Mammary epithelial cell (primary cell): ENCODE data around the gene KHSRP.

ENCODE experiments used
- EZH2 ChIP-seq: IDR thresholded peaks from 2 replicates; pipeline ENCODE4 v1.6.1; 2012; ENCODE audit warnings: low read length, inconsistent platforms, borderline replicate concordance
- TF ChIP-seq, protein P1 (sequence below), 2 donors: IDR thresholded peaks in 1 of 2; conservative IDR thresholded peaks in 1 of 2; 2 replicates each; pipeline ENCODE4 v1.5.1; 2011 to 2012; ENCODE audit warnings: inconsistent platforms in 2 of 2, low read length in 2 of 2, mild to moderate bottlenecking in 2 of 2, control low read depth in 1 of 2, low read depth in 1 of 2; ENCODE audit not compliant: insufficient read depth in 1 of 2; ENCODE audit errors: extremely low read depth in 1 of 2

DNA sequence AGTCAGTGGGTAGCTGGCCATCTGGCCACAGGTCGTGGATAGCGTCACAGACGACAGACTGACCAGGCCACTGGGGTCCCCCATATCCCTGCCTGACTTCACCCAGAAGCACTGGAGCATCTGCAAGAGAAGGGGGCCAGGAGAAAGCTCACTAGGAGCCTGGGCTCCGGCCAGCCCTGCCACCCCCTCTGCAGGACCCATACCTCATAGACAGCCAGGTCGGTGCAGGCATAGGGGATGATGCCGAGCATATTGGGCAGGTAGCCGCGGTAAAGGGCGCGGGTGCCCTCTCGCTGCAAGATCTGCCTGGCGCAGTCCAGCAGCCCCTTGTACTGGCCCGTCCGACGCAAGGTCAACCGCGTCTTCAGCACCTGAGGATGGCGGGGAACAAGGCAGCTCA is 2.5 kb upstream of the KHSRP start:
- TF ChIP-seq, protein P1, sequence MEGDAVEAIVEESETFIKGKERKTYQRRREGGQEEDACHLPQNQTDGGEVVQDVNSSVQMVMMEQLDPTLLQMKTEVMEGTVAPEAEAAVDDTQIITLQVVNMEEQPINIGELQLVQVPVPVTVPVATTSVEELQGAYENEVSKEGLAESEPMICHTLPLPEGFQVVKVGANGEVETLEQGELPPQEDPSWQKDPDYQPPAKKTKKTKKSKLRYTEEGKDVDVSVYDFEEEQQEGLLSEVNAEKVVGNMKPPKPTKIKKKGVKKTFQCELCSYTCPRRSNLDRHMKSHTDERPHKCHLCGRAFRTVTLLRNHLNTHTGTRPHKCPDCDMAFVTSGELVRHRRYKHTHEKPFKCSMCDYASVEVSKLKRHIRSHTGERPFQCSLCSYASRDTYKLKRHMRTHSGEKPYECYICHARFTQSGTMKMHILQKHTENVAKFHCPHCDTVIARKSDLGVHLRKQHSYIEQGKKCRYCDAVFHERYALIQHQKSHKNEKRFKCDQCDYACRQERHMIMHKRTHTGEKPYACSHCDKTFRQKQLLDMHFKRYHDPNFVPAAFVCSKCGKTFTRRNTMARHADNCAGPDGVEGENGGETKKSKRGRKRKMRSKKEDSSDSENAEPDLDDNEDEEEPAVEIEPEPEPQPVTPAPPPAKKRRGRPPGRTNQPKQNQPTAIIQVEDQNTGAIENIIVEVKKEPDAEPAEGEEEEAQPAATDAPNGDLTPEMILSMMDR (conservative IDR thresholded peaks at IDR 0.05 in 1 of 2, IDR thresholded peaks at IDR 0.05 in 1 of 2; ENCODE audit: extremely low read depth in 1 of 2, insufficient read depth in 1 of 2, low read depth in 1 of 2, low read length in 2 of 2): no peak
- no peak for TF ChIP-seq EZH2
